Heart left ventricle (tissue), 16 donors: ENCODE results near the gene CASQ1. TPM values are rescaled to one million over a fixed set of nuclear protein-coding genes. Genes with fewer than 3 reads are reported as not detected.

Source experiments
- ATAC-seq, 4 donors: fragments of 200-7000 bp; cut with Tn5 transposase; one replicate each; pipeline ENCODE4 v1.9.1; 2020 to 2022; ENCODE audit warnings: moderate library complexity in 4 of 4, mild to moderate bottlenecking in 3 of 4, moderate number of reproducible peaks in 1 of 4
- DNase-seq, 5 donors: peaks; one replicate each; pipeline ENCODE4 v3.0.0-alpha.2; 2020
- H3K27ac ChIP-seq, 12 donors: fragments of 200-600 bp; sonication (generic) in 4 of 12; one replicate each; pipeline versions ENCODE4 v1.5.0 to v1.8.0; 2016 to 2022; ENCODE audit warnings: mild to moderate bottlenecking in 2 of 12
- H3K27me3 ChIP-seq, 9 donors: fragments of 200-600 bp; sonication (generic) in 2 of 9; one replicate each; pipeline versions ENCODE4 v1.5.1 to v1.8.0; 2016 to 2022; ENCODE audit warnings: mild to moderate bottlenecking in 3 of 9
- H3K36me3 ChIP-seq, 9 donors: fragments of 200-600 bp; sonication (generic) in 2 of 9; one replicate each; pipeline versions ENCODE4 v1.5.0 to v1.8.0; 2018 to 2022; ENCODE audit warnings: mild to moderate bottlenecking in 2 of 9
- H3K4me1 ChIP-seq, 12 donors: fragments of 200-600 bp; sonication (generic) in 4 of 12; one replicate each; pipeline versions ENCODE4 v1.5.0 to v1.8.0; 2016 to 2022; ENCODE audit warnings: mild to moderate bottlenecking in 3 of 12
- H3K4me3 ChIP-seq, 12 donors: fragments of 200-600 bp; sonication (generic) in 4 of 12; one replicate each; pipeline versions ENCODE4 v1.5.0 to v1.8.0; 2017 to 2022; ENCODE audit warnings: mild to moderate bottlenecking in 9 of 12, moderate library complexity in 4 of 12
- H3K9me3 ChIP-seq, 12 donors: fragments of 200-600 bp; sonication (generic) in 4 of 12; one replicate each; pipeline versions ENCODE4 v1.5.0 to v1.8.0; 2016 to 2022; ENCODE audit warnings: mild to moderate bottlenecking in 1 of 12
- CTCF ChIP-seq, 12 donors: fragments of 200-600 bp; sonication (generic) in 4 of 12; IDR thresholded peaks; one replicate each; pipeline versions ENCODE4 v1.5.0 to v1.8.0; 2018 to 2022; ENCODE audit warnings: antibody characterized with exemption in 12 of 12, mild to moderate bottlenecking in 5 of 12
- POLR2A ChIP-seq, 2 donors: fragments of 450-650 bp; IDR thresholded peaks; one replicate each; pipeline ENCODE4 v1.6.1; 2017; ENCODE audit warnings: antibody characterized with exemption in 2 of 2, mild to moderate bottlenecking in 2 of 2, moderate library complexity in 2 of 2
- WGBS, 4 donors: extraction: QIAGEN DNeasy Blood & Tissue Kit in 2 of 4; methylation state at CpG; one replicate each; pipeline versions ENCODE4 v1.1.5 to v1.1.7; 2013 to 2018; 5-methylcytosine and 5-hydroxymethylcytosine counted together
- intact Hi-C, 10 donors: fragments of 100-400 bp; cut with DNase I; formaldehyde crosslinking; loops; one replicate each; pipeline versions ENCODE4 v1.11.1 to v1.14.2; 2022
- polyA plus RNA-seq, 2 donors: library from polyadenylated mRNA; stranded (reverse); fragments of 200-250 nt; gene quantifications; one replicate each; pipeline ENCODE4 v1.2.3, GENCODE V29; 2013
- total RNA-seq, 9 donors: library from RNA; depleted of rRNA in 2 of 9; stranded (reverse); fragments of >200 nt in 2 of 9; fragmentation: NEBNext Ultra II Directional in 3 of 9; extraction: Animal tissue kit (Norgen Biotek cat#: 25700) in 3 of 9; gene quantifications; one replicate each; pipeline versions ENCODE4 v1.1.0 to v1.2.4, GENCODE V29; 2016 to 2023
- donor health status: ischemic (EF 13 %, LVEDD 7.1; RV severe dilation, severe dysfunction).
- donor health status: healthy with polysubstance abuse.
- donor health status: DM: no; HTN: yes; CAD: no.
- donor health status: DM: no; HTN: no; CAD: no.
- donor health status: ischemic (EF 25% LVEDD 6.9; RV normal size, moderate dysfunction).
- donor health status: ischemic (EF 25% LVEDD 5.7; RV mildly dilated, moderate dysfunction).
- donor health status: healthy.
- donor health status: DM: yes; HTN: yes; CAD: no.
- donor health status: ischemic (EF 35%, LVEDD 5.7; RV mildly dilated, moderate dysfunction).
- donor health status: nonischemic (EF 11% LVEDD 7.7; RV severe dilation, severe dysfunction).
- donor health status: DM: yes; HTN: yes; CAD: no.
- donor health status: PGD.
- donor health status: ischemic (EF 29% LVEDD 5.4; RV normal size, mild dysfunction).
- donor health status: nonischemic (EF 23%, LVEDD 6.1; RV moderate dilation, normal function).

The CASQ1 gene
- total and polyA plus RNA-seq, 11 donors = 23.6 to 129 (median 45.9) TPM

GRCh38 chr1:160158031-160158430 lies 32.3 kb upstream of the CASQ1 start:
- DNase-seq = no peak
- Histone ChIP-seq H3K4me3 (no peak overlapping the region), H3K4me1 (peaks cover 0 to 7% (median 0%) of the 10 kb centered on the region in 12 donors), H3K9me3 (no peaks in the 10 kb centered on the region), H3K36me3 (no peaks in the 10 kb centered on the region), H3K27ac (no peak overlapping the region), H3K27me3 (no peaks in the 10 kb centered on the region)
- no peak for ATAC-seq
- WGBS, 4 donors = 69 to 91% (median 76%) methylated on average over 3 of the region's 3 CpGs
- intact Hi-C loops = no loop called here
- TF ChIP-seq POLR2A (IDR thresholded peaks at IDR 0.05) = no peak

DNA sequence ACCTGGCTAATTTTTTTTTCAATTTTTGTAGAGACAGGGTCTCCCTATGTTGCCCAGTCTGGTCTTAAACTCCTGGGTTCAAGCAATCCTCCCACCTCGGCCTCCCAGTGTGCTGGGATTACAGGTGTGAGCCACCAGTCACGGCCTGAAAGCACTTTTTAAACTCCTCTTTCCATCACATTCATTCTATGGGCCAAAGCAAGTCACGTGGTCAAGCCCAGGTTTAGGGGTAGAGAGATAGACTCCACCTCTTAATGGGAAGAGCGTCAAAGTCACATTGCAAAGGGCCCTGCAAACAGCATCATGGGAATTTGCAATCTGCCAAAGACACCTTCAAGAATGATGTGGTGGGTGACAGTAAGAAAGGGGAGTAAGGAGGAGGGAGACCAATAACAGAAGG lies 31.8 kb upstream of the CASQ1 start:
- TF ChIP-seq CTCF (IDR thresholded peaks at IDR 0.05) (no peak), POLR2A (IDR thresholded peaks at IDR 0.05) (no peak)
- H3K4me3 ChIP-seq = no peak overlapping the region
- H3K27ac ChIP-seq = no peak overlapping the region
- no peaks in the 10 kb centered on the region for H3K36me3 ChIP-seq
- peaks cover 0 to 7% (median 0%) of the 10 kb centered on the region in 12 donors for H3K4me1 ChIP-seq
- intact Hi-C loops = no loop called here
- ATAC-seq = no peak
- no peaks in the 10 kb centered on the region for H3K9me3 ChIP-seq
- H3K27me3 ChIP-seq = no peaks in the 10 kb centered on the region
- DNase-seq = no peak
- 86 to 90% (median 88%) methylated on average over 4 of the region's 4 CpGs for WGBS, 4 donors

DNA sequence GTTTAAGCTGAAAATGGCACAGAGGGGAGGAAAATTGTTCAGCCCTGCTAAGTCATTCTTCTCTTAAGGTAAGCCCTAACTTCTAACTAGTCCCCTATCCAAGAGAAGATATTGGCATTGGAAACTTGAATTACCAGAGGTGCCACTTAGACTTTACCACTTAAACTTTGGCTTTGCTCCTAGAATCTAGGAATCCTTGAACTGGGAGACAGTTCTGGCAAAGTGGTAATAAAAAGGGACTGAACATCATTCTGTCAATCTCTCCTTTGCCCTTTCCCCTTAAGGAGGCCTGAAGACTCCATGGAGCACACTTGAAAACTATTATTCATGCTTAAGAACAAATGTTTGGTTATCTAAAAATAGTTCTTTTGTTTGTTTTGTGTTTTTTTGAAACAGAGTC lies 30.5 kb upstream of the CASQ1 start:
- TF ChIP-seq POLR2A (IDR thresholded peaks at IDR 0.05) (no peak), CTCF (IDR thresholded peaks at IDR 0.05) (no peak)
- intact Hi-C loops = no loop called here
- no peaks in the 10 kb centered on the region for H3K9me3 ChIP-seq
- no peaks in the 10 kb centered on the region for H3K27me3 ChIP-seq
- ATAC-seq = peak in 2 of 4 donors; percentile 15 to 50
- no peak overlapping the region for H3K4me3 ChIP-seq
- peak overlapping the region in 2 of 12 donors; percentile 9 to 35 for H3K27ac ChIP-seq
- no peak for DNase-seq
- peaks cover 0 to 7% (median 0%) of the 10 kb centered on the region in 12 donors for H3K4me1 ChIP-seq
- no peaks in the 10 kb centered on the region for H3K36me3 ChIP-seq

DNA sequence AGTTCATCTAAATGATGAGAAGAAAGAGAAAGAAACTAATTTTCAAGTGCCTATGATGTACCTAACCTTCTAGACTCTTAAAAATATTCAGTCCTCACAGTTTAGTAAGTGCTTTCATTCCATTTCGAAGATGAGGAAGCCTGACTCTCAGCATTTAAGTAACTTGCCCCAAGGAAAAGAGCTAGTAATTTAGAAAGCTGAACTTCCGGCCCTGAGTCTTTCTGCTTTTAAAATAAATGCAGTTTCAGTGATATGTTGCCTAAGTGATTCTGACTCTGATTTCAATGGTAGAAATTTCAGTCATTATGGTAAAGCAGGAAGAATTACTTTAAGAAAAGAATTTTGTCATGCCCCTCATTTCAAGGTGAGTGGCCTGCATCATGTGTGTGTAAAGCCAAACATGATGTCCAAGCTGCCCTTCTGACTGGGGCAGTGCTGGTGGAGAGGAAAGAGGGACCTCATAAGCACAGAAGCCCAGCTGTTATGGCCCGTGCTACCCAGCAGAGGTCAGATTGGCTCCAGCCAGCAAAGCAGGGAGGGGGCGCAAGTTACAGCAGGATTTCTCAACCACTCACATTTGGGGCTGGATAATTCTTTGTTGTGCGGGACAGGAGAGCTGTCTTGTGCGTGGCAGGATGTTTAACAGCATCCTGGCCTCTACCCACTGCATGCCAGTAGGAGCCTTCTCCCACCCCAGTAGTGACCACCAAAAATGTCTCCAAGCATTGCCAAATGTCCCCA lies 28.2 kb upstream of the CASQ1 start:
- peak in 2 of 5 donors; percentile 29 to 47 for DNase-seq

More for the DNA sequence above, 28.2 kb upstream of the CASQ1 start:
- ATAC-seq = peak; percentile 53 to 74 (median 68)
- Histone ChIP-seq H3K36me3 (no peaks in the 10 kb centered on the region), H3K4me3 (no peak overlapping the region), H3K27me3 (no peaks in the 10 kb centered on the region), H3K4me1 (peaks cover 0 to 7% (median 0%) of the 10 kb centered on the region in 12 donors), H3K9me3 (no peaks in the 10 kb centered on the region), H3K27ac (no peak overlapping the region)
- WGBS, 4 donors = 52 to 61% (median 56%) methylated on average over 6 of the region's 6 CpGs
- intact Hi-C loops = no loop called here
- TF ChIP-seq CTCF (IDR thresholded peaks at IDR 0.05) (peak; percentile 15 to 59 (median 40)), POLR2A (IDR thresholded peaks at IDR 0.05) (no peak)
